Measurements from ENCODE around the gene OMG.

DNA sequence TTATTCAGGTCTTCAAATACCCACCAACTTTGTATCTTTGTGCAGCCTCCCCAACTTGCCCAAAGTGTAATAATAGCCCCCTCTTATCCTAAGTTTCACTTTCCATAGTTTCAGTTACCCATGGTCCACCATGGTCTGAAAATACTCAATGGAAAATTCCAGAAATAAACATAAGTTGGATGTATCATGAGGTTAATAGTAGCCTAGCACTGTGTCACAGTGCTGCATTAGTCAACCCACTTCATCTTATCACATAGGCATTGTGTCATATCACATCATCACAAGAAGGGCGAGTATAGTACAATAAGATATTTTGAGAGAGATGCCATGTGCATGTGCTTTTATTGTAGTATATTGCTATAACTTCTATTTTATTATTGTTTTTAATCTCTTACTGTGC is 21.9 kb downstream of the OMG start:
- TF ChIP-seq POLR2A (IDR thresholded peaks at IDR 0.05; ENCODE audit: low read length) (no peak), GATA1 (IDR thresholded peaks at IDR 0.05; ENCODE audit: low read depth, low read length) (no peak)
